Vagina (tissue), 2 donors: ENCODE data around the gene COL5A1. TPM values are rescaled to one million over a fixed set of nuclear protein-coding genes. Genes with fewer than 3 reads are reported as not detected.
A peak's percentile ranks its signal among the peaks of the same experiment; 100 is the strongest.

Experiments
- DNase-seq, 2 donors: peaks; one replicate each; pipeline ENCODE4 v3.0.0-alpha.2; 2017; ENCODE audit errors: extremely low spot score in 2 of 2
- H3K27ac ChIP-seq: fragments of 200-600 bp; sonication (generic); one replicate; pipeline ENCODE4 v1.5.1; 2019
- H3K27me3 ChIP-seq: fragments of 200-600 bp; sonication (generic); one replicate; pipeline ENCODE4 v1.5.1; 2019
- H3K36me3 ChIP-seq, 2 donors: fragments of 200-600 bp; sonication (generic); one replicate each; pipeline ENCODE4 v1.5.1; 2017 to 2019
- H3K4me1 ChIP-seq: fragments of 200-600 bp; sonication (generic); one replicate; pipeline ENCODE4 v1.5.1; 2019
- H3K4me3 ChIP-seq, 2 donors: fragments of 200-600 bp; sonication (generic); 1 replicate in 1 of 2; 2 replicates in 1 of 2; pipeline ENCODE4 v1.5.1; 2016 to 2019
- H3K9me3 ChIP-seq: fragments of 200-600 bp; sonication (generic); one replicate; pipeline ENCODE4 v1.5.1; 2019
- POLR2A ChIP-seq, 2 donors: fragments of 450-650 bp; IDR thresholded peaks; one replicate each; pipeline ENCODE4 v1.6.1; 2017; ENCODE audit warnings: antibody characterized with exemption in 2 of 2, mild to moderate bottlenecking in 2 of 2, moderate library complexity in 2 of 2
- POLR2AphosphoS5 ChIP-seq, 2 donors: sonication (generic); formaldehyde crosslinking; IDR thresholded peaks; one replicate each; pipeline ENCODE4 v1.9.0; 2017; ENCODE audit warnings: antibody characterized with exemption in 2 of 2, mild to moderate bottlenecking in 2 of 2, low read depth in 1 of 2; ENCODE audit not compliant: insufficient read depth in 1 of 2
- intact Hi-C: fragments of 100-400 bp; cut with DNase I; formaldehyde crosslinking; loops from one replicate; pipeline ENCODE4 v1.15.1; 2023
- total RNA-seq: library from RNA; depleted of rRNA; stranded (reverse); fragments of >200 nt; gene quantifications from one replicate; pipeline ENCODE4 v1.2.3, GENCODE V29; 2016
- TF ChIP-seq, protein P1 (sequence below), 3 experiments: fragments of 450-650 bp in 2 of 3; fragments of 200-600 bp in 1 of 3; sonication (generic) in 1 of 3; IDR thresholded peaks; one replicate each; pipeline ENCODE4 v1.5.1; 2017 to 2019; ENCODE audit warnings: antibody characterized with exemption in 3 of 3, mild to moderate bottlenecking in 2 of 3, moderate library complexity in 2 of 3

COL5A1 gene
- total RNA-seq, 1 donor from 2014 or later = 36.6 TPM

GRCh38 chr9:134657666-134658377, 16.2 kb downstream of the COL5A1 start:
- H3K4me3 ChIP-seq = peak overlapping the region in 1 of 2 donors; percentile 10
- H3K4me1 ChIP-seq = peaks cover 80% of the 10 kb centered on the region
- H3K27ac ChIP-seq = peak overlapping the region; percentile 37
- TF ChIP-seq POLR2AphosphoS5 (IDR thresholded peaks at IDR 0.05; ENCODE audit: insufficient read depth in 1 of 2, low read depth in 1 of 2) (no peak), POLR2A (IDR thresholded peaks at IDR 0.05) (no peak)
- TF ChIP-seq, protein P1, sequence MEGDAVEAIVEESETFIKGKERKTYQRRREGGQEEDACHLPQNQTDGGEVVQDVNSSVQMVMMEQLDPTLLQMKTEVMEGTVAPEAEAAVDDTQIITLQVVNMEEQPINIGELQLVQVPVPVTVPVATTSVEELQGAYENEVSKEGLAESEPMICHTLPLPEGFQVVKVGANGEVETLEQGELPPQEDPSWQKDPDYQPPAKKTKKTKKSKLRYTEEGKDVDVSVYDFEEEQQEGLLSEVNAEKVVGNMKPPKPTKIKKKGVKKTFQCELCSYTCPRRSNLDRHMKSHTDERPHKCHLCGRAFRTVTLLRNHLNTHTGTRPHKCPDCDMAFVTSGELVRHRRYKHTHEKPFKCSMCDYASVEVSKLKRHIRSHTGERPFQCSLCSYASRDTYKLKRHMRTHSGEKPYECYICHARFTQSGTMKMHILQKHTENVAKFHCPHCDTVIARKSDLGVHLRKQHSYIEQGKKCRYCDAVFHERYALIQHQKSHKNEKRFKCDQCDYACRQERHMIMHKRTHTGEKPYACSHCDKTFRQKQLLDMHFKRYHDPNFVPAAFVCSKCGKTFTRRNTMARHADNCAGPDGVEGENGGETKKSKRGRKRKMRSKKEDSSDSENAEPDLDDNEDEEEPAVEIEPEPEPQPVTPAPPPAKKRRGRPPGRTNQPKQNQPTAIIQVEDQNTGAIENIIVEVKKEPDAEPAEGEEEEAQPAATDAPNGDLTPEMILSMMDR (IDR thresholded peaks at IDR 0.05) = no peak
- H3K27me3 ChIP-seq = no peaks in the 10 kb centered on the region
- intact Hi-C loops = no loop called here
- H3K36me3 ChIP-seq = no peaks in the 10 kb centered on the region
- DNase-seq = no peak
- no peaks in the 10 kb centered on the region for H3K9me3 ChIP-seq

DNA sequence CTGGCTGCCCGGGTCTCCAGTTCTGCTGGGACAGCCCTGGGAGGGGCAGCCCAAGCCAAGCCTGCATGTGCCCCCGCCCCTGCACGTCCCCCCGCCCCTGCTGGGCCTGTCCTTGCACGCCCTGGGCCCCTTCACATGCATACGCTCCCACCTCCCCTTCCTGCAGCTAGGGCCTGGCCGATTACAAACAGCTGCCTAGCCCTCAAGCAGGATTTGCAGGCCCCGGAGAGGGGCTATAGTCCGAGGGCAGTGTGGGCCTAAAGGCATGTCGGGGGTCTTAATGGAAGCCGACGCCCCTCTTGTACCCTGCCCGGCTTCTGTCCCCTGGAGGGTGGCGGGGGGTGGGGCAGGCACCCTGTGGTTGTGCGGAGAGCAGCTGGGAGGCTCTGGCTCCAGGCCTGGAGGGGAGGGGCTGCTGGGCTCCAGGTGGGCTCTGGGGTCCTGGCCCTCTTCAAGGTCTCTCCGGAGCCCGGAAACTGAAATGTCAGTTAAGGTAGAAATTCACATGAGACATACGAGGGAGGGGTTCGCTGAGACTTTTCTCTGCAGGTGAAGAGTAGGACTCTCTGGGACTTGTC, 16.9 kb downstream of the COL5A1 start:
- H3K27ac ChIP-seq = peak overlapping the region; percentile 37
- H3K4me3 ChIP-seq = peak overlapping the region in 1 of 2 donors; percentile 10
- intact Hi-C loops = no loop called here
- H3K36me3 ChIP-seq = no peaks in the 10 kb centered on the region
- no peak for DNase-seq
- no peak for TF ChIP-seq POLR2A (IDR thresholded peaks at IDR 0.05)
- TF ChIP-seq, protein P1 (IDR thresholded peaks at IDR 0.05) = no peak
- TF ChIP-seq POLR2AphosphoS5 (IDR thresholded peaks at IDR 0.05; ENCODE audit: insufficient read depth in 1 of 2, low read depth in 1 of 2) = no peak
- no peaks in the 10 kb centered on the region for H3K9me3 ChIP-seq
- peaks cover 80% of the 10 kb centered on the region for H3K4me1 ChIP-seq
- H3K27me3 ChIP-seq = no peaks in the 10 kb centered on the region

DNA sequence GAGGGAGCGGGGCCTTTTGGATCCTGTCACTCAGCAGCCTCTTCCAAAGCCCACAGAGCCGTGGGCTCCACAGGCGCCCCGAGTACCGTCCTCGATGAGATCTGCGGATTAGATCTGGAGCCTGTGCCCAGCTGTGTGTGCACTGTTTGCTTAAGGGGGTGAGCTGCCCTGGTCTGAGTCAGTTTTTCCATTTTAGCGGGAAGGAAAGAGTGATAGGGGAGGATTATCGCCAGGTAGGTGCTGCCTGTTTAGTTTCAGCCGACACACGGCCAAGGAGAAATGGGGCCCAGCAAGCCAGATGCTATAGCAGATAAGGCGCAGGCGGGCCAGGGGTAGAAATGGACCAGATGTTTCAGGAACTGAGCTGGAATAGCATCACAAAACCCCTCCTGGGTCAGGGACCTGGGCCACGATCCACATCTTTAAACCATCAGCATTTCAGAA, 18.1 kb downstream of the COL5A1 start:
- no peaks in the 10 kb centered on the region for H3K36me3 ChIP-seq
- intact Hi-C loops = no loop called here

GRCh38 chr9:134660407-134660806, 18.8 kb downstream of the COL5A1 start:
- no peak overlapping the region for H3K4me3 ChIP-seq
- no peaks in the 10 kb centered on the region for H3K9me3 ChIP-seq
- H3K36me3 ChIP-seq = no peaks in the 10 kb centered on the region
- no peak overlapping the region for H3K27ac ChIP-seq
- TF ChIP-seq POLR2A (IDR thresholded peaks at IDR 0.05) (no peak), POLR2AphosphoS5 (IDR thresholded peaks at IDR 0.05; ENCODE audit: insufficient read depth in 1 of 2, low read depth in 1 of 2) (no peak)
- TF ChIP-seq, protein P1 (IDR thresholded peaks at IDR 0.05) = peak in 1 of 3 experiments; percentile 20
- peaks cover 72% of the 10 kb centered on the region for H3K4me1 ChIP-seq
- no peaks in the 10 kb centered on the region for H3K27me3 ChIP-seq
- DNase-seq = no peak
- intact Hi-C loops = no loop called here

More for the DNA sequence above, 18.1 kb downstream of the COL5A1 start:
- Histone ChIP-seq H3K27me3 (no peaks in the 10 kb centered on the region), H3K4me1 (peaks cover 79% of the 10 kb centered on the region), H3K9me3 (no peaks in the 10 kb centered on the region), H3K27ac (peak overlapping the region; percentile 37), H3K4me3 (no peak overlapping the region)
- TF ChIP-seq POLR2AphosphoS5 (IDR thresholded peaks at IDR 0.05; ENCODE audit: insufficient read depth in 1 of 2, low read depth in 1 of 2) (peak in 1 of 2 donors; percentile 40), POLR2A (IDR thresholded peaks at IDR 0.05) (no peak)
- TF ChIP-seq, protein P1 (IDR thresholded peaks at IDR 0.05) = no peak
- no peak for DNase-seq

DNA sequence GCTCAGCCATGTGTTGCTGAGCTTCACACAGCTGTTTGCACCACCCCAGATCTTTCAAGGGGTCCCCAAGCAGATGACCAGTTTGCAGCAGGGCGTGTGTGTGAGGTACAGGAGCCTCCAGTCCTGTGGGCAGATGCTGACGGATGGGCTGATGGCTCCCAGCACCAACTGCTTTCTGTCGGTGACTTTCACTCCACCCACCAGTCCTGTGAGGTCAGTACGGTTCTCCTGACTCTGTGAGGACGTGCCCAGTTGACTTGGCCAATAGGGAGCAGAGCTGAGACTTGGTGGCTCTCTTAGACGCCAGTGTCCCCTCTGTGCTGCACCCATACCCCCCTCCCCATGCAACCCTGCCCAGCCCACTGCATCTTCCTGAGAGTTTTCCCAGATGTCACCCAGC, 19.7 kb downstream of the COL5A1 start:
- intact Hi-C loops = no loop called here

More for the DNA sequence above, 19.7 kb downstream of the COL5A1 start:
- Histone ChIP-seq H3K27me3 (no peaks in the 10 kb centered on the region), H3K27ac (peak overlapping the region; percentile 80), H3K4me3 (no peak overlapping the region), H3K9me3 (no peaks in the 10 kb centered on the region), H3K4me1 (peaks cover 66% of the 10 kb centered on the region), H3K36me3 (no peaks in the 10 kb centered on the region)
- no peak for TF ChIP-seq POLR2A (IDR thresholded peaks at IDR 0.05)
- TF ChIP-seq, protein P1 (IDR thresholded peaks at IDR 0.05) = no peak
- no peak for DNase-seq
